A549 (cell line): Measurements from ENCODE around the gene CABP7. TPM values are rescaled to one million over a fixed set of nuclear protein-coding genes. Genes with fewer than 3 reads are reported as not detected.

Experiments
- ATAC-seq, 2 experiments: fragments of 200-7000 bp in 1 of 2; fragments of >200 bp in 1 of 2; cut with Nextera tagmentation in 1 of 2; cut with Tn5 transposase in 1 of 2; 3 replicates each; pipeline versions ENCODE4 v1.8.0 to v1.9.1; 2018 to 2020; ENCODE audit warnings: mild to moderate bottlenecking in 1 of 2, moderate library complexity in 1 of 2
- CTCF ChIA-PET: fragments of 300-600 bp; sonication (Branson Sonifier 250); formaldehyde crosslinking; extraction: SDS; loops from one replicate; lab custom pipeline; 2021; ENCODE audit warnings: antibody characterized with exemption, inconsistent platforms; lab: Yijun Ruan, JAX
- POLR2A ChIA-PET: fragments of 350-600 bp; formaldehyde crosslinking; extraction: SDS; loops from one replicate; lab custom pipeline; 2021; ENCODE audit warnings: antibody characterized with exemption, inconsistent platforms; lab: Yijun Ruan, JAX
- DNase-seq, 2 experiments: peaks; one replicate each; pipeline versions ENCODE4 v3.0.0 to v3.0.0-alpha.2; 2011 to 2016; ENCODE audit warnings: low read depth in 1 of 2, low spot score in 1 of 2
- FAIRE-seq: peaks from 2 replicates; lab custom pipeline; 2011; peaks lifted over from hg19 to GRCh38; lab: Jason Lieb, UNC
- H3K27ac ChIP-seq, 2 experiments: fragments of >200 bp; sonication (Bioruptor Twin); formaldehyde crosslinking; 3 replicates each; pipeline ENCODE4 v1.5.1; 2016 to 2017
- H3K4me1 ChIP-seq: fragments of >200 bp; sonication (Bioruptor Twin); formaldehyde crosslinking; 3 replicates; pipeline ENCODE4 v1.6.1; 2016
- H3K4me2 ChIP-seq: fragments of >200 bp; sonication (Bioruptor Twin); formaldehyde crosslinking; 3 replicates; pipeline ENCODE4 v1.6.1; 2016
- H3K4me3 ChIP-seq: fragments of >200 bp; sonication (Bioruptor Twin); formaldehyde crosslinking; 3 replicates; pipeline ENCODE4 v1.5.1; 2016
- H3K9me3 ChIP-seq: fragments of >200 bp; sonication (Bioruptor Twin); formaldehyde crosslinking; 3 replicates; pipeline ENCODE4 v1.6.1; 2016
- CBX8 ChIP-seq: fragments of 200-600 bp; sonication (generic); IDR thresholded peaks from 2 replicates; pipeline ENCODE4 v1.6.1; 2016
- CEBPB ChIP-seq, 2 experiments: fragments of >200 bp in 1 of 2; sonication (Bioruptor Twin) in 1 of 2; formaldehyde crosslinking in 1 of 2; IDR thresholded peaks; 2 replicates each; pipeline ENCODE4 v1.6.1; 2012 to 2016
- EHMT2 ChIP-seq: fragments of 200-600 bp; sonication (generic); IDR thresholded peaks from 2 replicates; pipeline ENCODE4 v1.6.1; 2016; ENCODE audit warnings: antibody characterized with exemption, low read depth, mild to moderate bottlenecking, moderate library complexity
- ELK1 ChIP-seq: fragments of 150-350 bp; IDR thresholded peaks from 2 replicates; pipeline ENCODE4 v1.6.1; 2014; ENCODE audit warnings: low read depth, mild to moderate bottlenecking, low read length
- EP300 ChIP-seq, 2 experiments: fragments of >200 bp; sonication (Bioruptor Twin); formaldehyde crosslinking; IDR thresholded peaks; 2 replicates in 1 of 2; 3 replicates in 1 of 2; pipeline ENCODE4 v1.6.1; 2016 to 2017
- ESRRA ChIP-seq: fragments of 150-350 bp; IDR thresholded peaks from 2 replicates; pipeline ENCODE4 v1.6.1; 2014; ENCODE audit warnings: mild to moderate bottlenecking, low read length, borderline replicate concordance
- HES2 ChIP-seq: fragments of >200 bp; sonication (Bioruptor Twin); formaldehyde crosslinking; IDR thresholded peaks from 2 replicates; pipeline ENCODE4 v1.6.1; 2016
- HMGXB4 ChIP-seq: fragments of 250-450 bp; sonication (Bioruptor Pico); IDR thresholded peaks from 2 replicates; pipeline ENCODE4 v1.5.0; 2021; ENCODE audit warnings: mild to moderate bottlenecking, moderate library complexity, borderline replicate concordance
- KDM1A ChIP-seq: fragments of 200-600 bp; sonication (generic); IDR thresholded peaks from 2 replicates; pipeline ENCODE4 v1.6.1; 2016; ENCODE audit warnings: low read depth, mild to moderate bottlenecking
- MYC ChIP-seq: IDR thresholded peaks from 2 replicates; pipeline ENCODE4 v1.6.1; 2012; ENCODE audit warnings: mild to moderate bottlenecking, inconsistent platforms, low read length, improper control_type of control experiment, borderline replicate concordance
- NPAS2 ChIP-seq: fragments of 250-450 bp; sonication (Bioruptor Pico); IDR thresholded peaks from 2 replicates; pipeline ENCODE4 v1.8.0; 2022; ENCODE audit warnings: mild to moderate bottlenecking, moderate library complexity, borderline replicate concordance
- NR3C1 ChIP-seq: fragments of >200 bp; sonication (Bioruptor Twin); formaldehyde crosslinking; IDR thresholded peaks from 3 replicates; pipeline ENCODE4 v1.6.1; 2017
- PHF8 ChIP-seq: fragments of 200-600 bp; sonication (generic); IDR thresholded peaks from 2 replicates; pipeline ENCODE4 v1.6.1; 2016; ENCODE audit warnings: low read depth, mild to moderate bottlenecking, antibody characterized with exemption, moderate library complexity, borderline replicate concordance
- RARB ChIP-seq: fragments of 250-450 bp; sonication (Bioruptor Pico); IDR thresholded peaks from 2 replicates; pipeline ENCODE4 v1.8.0; 2021; ENCODE audit warnings: mild to moderate bottlenecking, moderate library complexity
- RCOR1 ChIP-seq: fragments of 150-350 bp; IDR thresholded peaks from 2 replicates; pipeline ENCODE4 v1.6.1; 2014; ENCODE audit warnings: antibody characterized with exemption, low read length, low read depth
- REST ChIP-seq: fragments of 200-600 bp; sonication (generic); IDR thresholded peaks from 2 replicates; pipeline ENCODE4 v1.6.1; 2016; ENCODE audit warnings: antibody characterized with exemption, mild to moderate bottlenecking, moderate library complexity
- RNF2 ChIP-seq: fragments of 200-600 bp; sonication (generic); IDR thresholded peaks from 2 replicates; pipeline ENCODE4 v1.6.1; 2016; ENCODE audit warnings: low read depth, mild to moderate bottlenecking, antibody characterized with exemption, moderate library complexity, borderline replicate concordance
- SREBF2 ChIP-seq: fragments of 450-650 bp; IDR thresholded peaks from 2 replicates; pipeline ENCODE4 v1.6.1; 2014; ENCODE audit warnings: mild to moderate bottlenecking, moderate library complexity
- TFCP2L1 ChIP-seq: fragments of 250-450 bp; sonication (Bioruptor Pico); IDR thresholded peaks from 2 replicates; pipeline ENCODE4 v1.5.0; 2021; ENCODE audit warnings: mild to moderate bottlenecking
- TP53 ChIP-seq: fragments of 250-450 bp; sonication (Bioruptor Pico); IDR thresholded peaks from 2 replicates; pipeline ENCODE4 v1.5.0; 2021; ENCODE audit warnings: mild to moderate bottlenecking, moderate library complexity
- ZC3H11A ChIP-seq: fragments of 450-650 bp; IDR thresholded peaks from 2 replicates; pipeline ENCODE4 v1.6.1; 2014; ENCODE audit warnings: antibody characterized with exemption, mild to moderate bottlenecking
- ZSCAN20 ChIP-seq: fragments of 250-450 bp; sonication (Bioruptor Pico); IDR thresholded peaks from 2 replicates; pipeline ENCODE4 v1.8.0; 2022; ENCODE audit warnings: mild to moderate bottlenecking, moderate library complexity
- WGBS: methylation state at CpG from one replicate; pipeline ENCODE4 v1.1.6; 2017; ENCODE audit errors: missing lambda C conversion rate; 5-methylcytosine and 5-hydroxymethylcytosine counted together
- polyA plus RNA-seq, 4 experiments: library from polyadenylated mRNA; depleted of rRNA in 3 of 4; stranded (reverse); fragments of >200 nt; fragmentation: RNase III in 1 of 4; extraction: RNeasy Plus Mini Kit Qiagen cat#74134 plus additional on column Dnase treatment in 1 of 4; gene quantifications; 2 replicates in 3 of 4; 3 replicates in 1 of 4; pipeline ENCODE4 v1.2.3, GENCODE V29; 2011 to 2017
- TF ChIP-seq, protein P1 (sequence below): IDR thresholded peaks from 2 replicates; pipeline ENCODE4 v1.6.1; 2012

The CABP7 gene
- polyA plus RNA-seq, 2 of the 4 experiments (the other 2 are of a cell fraction) = 0.05 to 0.15 TPM

GRCh38 chr22:29712119-29712518, 7.7 kb upstream of the CABP7 start:
- no peaks in the 10 kb centered on the region for H3K4me1 ChIP-seq
- TF ChIP-seq REST (no peak), RNF2 (no peak), HES2 (no peak), ESRRA (no peak), HMGXB4 (no peak), TFCP2L1 (CRISPR knock-in tag) (no peak), EHMT2 (no peak), TP53 (CRISPR knock-in tag) (no peak), RARB (CRISPR knock-in tag) (no peak)
- no peak overlapping the region for H3K4me2 ChIP-seq
- no peak overlapping the region for H3K4me3 ChIP-seq
- ATAC-seq (no peak), FAIRE-seq (no peak), DNase-seq (no peak)
- ChIA-PET CTCF (interaction anchor here (1.0 kb wide), 1 partner anchor 46 kb away, joined by 3 read pairs; no protein-coding TSS in a partner anchor), POLR2A (no interaction called here)
- no peak overlapping the region for H3K27ac ChIP-seq
- WGBS = 75% methylated on average over 2 of the region's 2 CpGs
- no peaks in the 10 kb centered on the region for H3K9me3 ChIP-seq

- Histone ChIP-seq H3K9me3 (no peaks in the 10 kb centered on the region), H3K27ac (no peak overlapping the region), H3K4me1 (no peaks in the 10 kb centered on the region), H3K4me3 (no peak overlapping the region), H3K4me2 (no peak overlapping the region)
- no peak for FAIRE-seq
- DNase-seq = no peak
- ChIA-PET POLR2A (no interaction called here), CTCF (no interaction called here)
- WGBS = 45% methylated on average over 5 of the region's 8 CpGs
- TF ChIP-seq ELK1 (no peak), RCOR1 (no peak), ZC3H11A (no peak), EP300 (IDR thresholded peaks at IDR 0.05) (no peak), NPAS2 (CRISPR knock-in tag) (no peak), HES2 (no peak), TP53 (CRISPR knock-in tag) (no peak), CBX8 (no peak), NR3C1 (no peak), KDM1A (no peak), CEBPB (IDR thresholded peaks at IDR 0.05) (no peak), EHMT2 (no peak), PHF8 (no peak), SREBF2 (no peak), ZSCAN20 (CRISPR knock-in tag) (no peak), MYC (no peak)
- TF ChIP-seq, protein P1, sequence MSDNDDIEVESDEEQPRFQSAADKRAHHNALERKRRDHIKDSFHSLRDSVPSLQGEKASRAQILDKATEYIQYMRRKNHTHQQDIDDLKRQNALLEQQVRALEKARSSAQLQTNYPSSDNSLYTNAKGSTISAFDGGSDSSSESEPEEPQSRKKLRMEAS = no peak
- ATAC-seq = no peak
Observed at GRCh38 chr22:29713156-29713727, 6.6 kb upstream of the CABP7 start.
